ENCODE results near the gene IMMP2L. TPM values are rescaled to one million over a fixed set of nuclear protein-coding genes. Genes with fewer than 3 reads are reported as not detected.

IMMP2L gene
- polyA plus RNA-seq, 4 donors, result 10.5 to 20.1 (median 14.1) TPM

DNA sequence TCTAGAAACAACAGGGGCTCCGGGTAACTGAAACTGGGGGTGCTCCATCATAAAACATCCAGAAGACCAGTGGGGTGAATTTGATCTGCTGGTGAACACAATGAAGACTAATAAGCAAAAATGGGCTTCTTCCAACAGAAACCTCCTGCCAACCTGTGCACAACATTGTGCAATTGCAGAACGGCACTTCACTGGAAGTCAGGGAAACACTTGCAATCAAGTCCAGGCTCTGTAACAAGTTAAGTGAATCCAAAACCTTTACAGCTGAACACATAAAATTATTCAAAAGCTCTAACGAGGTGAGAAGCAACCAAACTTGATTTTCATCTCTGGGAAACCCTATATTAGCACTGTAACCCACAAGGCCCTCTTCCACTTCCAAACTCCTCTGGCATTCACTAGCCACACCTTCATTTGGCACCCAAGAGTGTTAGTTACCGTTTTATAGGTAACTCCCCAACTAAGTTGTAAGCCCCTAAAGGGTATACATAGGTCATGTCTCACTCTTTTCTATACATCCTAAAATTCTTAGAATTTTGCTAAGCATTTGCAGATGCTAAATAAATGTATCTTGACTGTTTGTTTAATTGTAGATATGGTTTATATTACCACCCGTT is 22.0 kb downstream of the IMMP2L start:
- no peak overlapping the region for H3K4me3 ChIP-seq (ENCODE audit: low read depth in 1 of 3, low read length in 3 of 3)
- H3K27me3 ChIP-seq (ENCODE audit: control insufficient read depth in 3 of 3, insufficient read depth in 3 of 3, low read length in 3 of 3), result no peaks in the 10 kb centered on the region
- FAIRE-seq (no peak), DNase-seq (peak in 1 of 2 donors; percentile 6)
- no peaks in the 10 kb centered on the region for H3K9me3 ChIP-seq (ENCODE audit: control insufficient read depth in 2 of 2, insufficient read depth in 1 of 2, low read depth in 1 of 2, low read length in 1 of 2)
- H3K4me1 ChIP-seq (ENCODE audit: control insufficient read depth in 3 of 3, insufficient read depth in 2 of 3, low read depth in 1 of 3, low read length in 2 of 3), result no peaks in the 10 kb centered on the region
- no peaks in the 10 kb centered on the region for H3K36me3 ChIP-seq (ENCODE audit: control insufficient read depth in 3 of 3, insufficient read depth in 2 of 3, low read depth in 1 of 3, low read length in 3 of 3)
- peak overlapping the region in 1 of 3 donors; percentile 73 for H3K27ac ChIP-seq (ENCODE audit: low read depth in 1 of 3, low read length in 2 of 3)
- WGBS, 3 donors, result 72 to 82% (median 75%) methylated on average over 5 of the region's 5 CpGs

- no peaks in the 10 kb centered on the region for H3K27me3 ChIP-seq (ENCODE audit: control insufficient read depth in 3 of 3, insufficient read depth in 3 of 3, low read length in 3 of 3)
- 78 to 85% (median 84%) methylated on average over 1 of the region's 1 CpG for WGBS, 3 donors
- no peaks in the 10 kb centered on the region for H3K36me3 ChIP-seq (ENCODE audit: control insufficient read depth in 3 of 3, insufficient read depth in 2 of 3, low read depth in 1 of 3, low read length in 3 of 3)
- H3K27ac ChIP-seq (ENCODE audit: low read depth in 1 of 3, low read length in 2 of 3), result no peak overlapping the region
- FAIRE-seq, result no peak
- peak in 1 of 2 donors; percentile 8 for DNase-seq
- H3K4me3 ChIP-seq (ENCODE audit: low read depth in 1 of 3, low read length in 3 of 3), result no peak overlapping the region
- no peaks in the 10 kb centered on the region for H3K4me1 ChIP-seq (ENCODE audit: control insufficient read depth in 3 of 3, insufficient read depth in 2 of 3, low read depth in 1 of 3, low read length in 2 of 3)
- H3K9me3 ChIP-seq (ENCODE audit: control insufficient read depth in 2 of 2, insufficient read depth in 1 of 2, low read depth in 1 of 2, low read length in 1 of 2), result no peaks in the 10 kb centered on the region
These were observed 25.2 kb downstream of the IMMP2L start for GRCh38 chr7:111537134-111537533.

- Histone ChIP-seq H3K36me3 (ENCODE audit: control insufficient read depth in 3 of 3, insufficient read depth in 2 of 3, low read depth in 1 of 3, low read length in 3 of 3) (no peaks in the 10 kb centered on the region), H3K9me3 (ENCODE audit: control insufficient read depth in 2 of 2, insufficient read depth in 1 of 2, low read depth in 1 of 2, low read length in 1 of 2) (no peaks in the 10 kb centered on the region), H3K27me3 (ENCODE audit: control insufficient read depth in 3 of 3, insufficient read depth in 3 of 3, low read length in 3 of 3) (no peaks in the 10 kb centered on the region), H3K27ac (ENCODE audit: low read depth in 1 of 3, low read length in 2 of 3) (no peak overlapping the region), H3K4me1 (ENCODE audit: control insufficient read depth in 3 of 3, insufficient read depth in 2 of 3, low read depth in 1 of 3, low read length in 2 of 3) (no peaks in the 10 kb centered on the region), H3K4me3 (ENCODE audit: low read depth in 1 of 3, low read length in 3 of 3) (no peak overlapping the region)
- FAIRE-seq (no peak), DNase-seq (no peak)
- WGBS, 3 donors, result 87 to 97% (median 94%) methylated on average over 3 of the region's 3 CpGs
These were observed 27.0 kb downstream of the IMMP2L start for GRCh38 chr7:111535142-111535870.

DNA sequence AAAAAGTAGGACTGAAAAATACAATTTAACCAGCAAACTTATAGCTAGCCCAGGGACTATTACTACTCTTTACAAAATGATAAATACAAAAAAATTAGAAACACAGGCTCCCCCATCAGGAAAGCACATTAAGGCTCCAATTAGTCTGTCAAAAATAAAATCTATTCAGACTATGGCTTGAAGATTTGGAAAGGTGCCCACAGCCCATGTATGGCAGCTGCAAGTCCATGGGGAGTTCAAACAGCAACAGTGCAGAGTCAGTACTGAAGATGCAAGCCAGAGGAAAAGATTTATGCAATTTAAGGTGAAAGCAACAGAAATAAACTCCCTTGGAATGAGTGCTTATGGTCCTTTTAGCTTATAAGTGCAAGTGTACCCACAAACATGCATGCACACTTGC is 29.7 kb downstream of the IMMP2L start:
- H3K27ac ChIP-seq (ENCODE audit: low read depth in 1 of 3, low read length in 2 of 3), result no peak overlapping the region
- H3K36me3 ChIP-seq (ENCODE audit: control insufficient read depth in 3 of 3, insufficient read depth in 2 of 3, low read depth in 1 of 3, low read length in 3 of 3), result no peaks in the 10 kb centered on the region
- FAIRE-seq (no peak), DNase-seq (no peak)
- no peaks in the 10 kb centered on the region for H3K9me3 ChIP-seq (ENCODE audit: control insufficient read depth in 2 of 2, insufficient read depth in 1 of 2, low read depth in 1 of 2, low read length in 1 of 2)
- no peaks in the 10 kb centered on the region for H3K4me1 ChIP-seq (ENCODE audit: control insufficient read depth in 3 of 3, insufficient read depth in 2 of 3, low read depth in 1 of 3, low read length in 2 of 3)
- H3K27me3 ChIP-seq (ENCODE audit: control insufficient read depth in 3 of 3, insufficient read depth in 3 of 3, low read length in 3 of 3), result no peaks in the 10 kb centered on the region
- H3K4me3 ChIP-seq (ENCODE audit: low read depth in 1 of 3, low read length in 3 of 3), result no peak overlapping the region

DNA sequence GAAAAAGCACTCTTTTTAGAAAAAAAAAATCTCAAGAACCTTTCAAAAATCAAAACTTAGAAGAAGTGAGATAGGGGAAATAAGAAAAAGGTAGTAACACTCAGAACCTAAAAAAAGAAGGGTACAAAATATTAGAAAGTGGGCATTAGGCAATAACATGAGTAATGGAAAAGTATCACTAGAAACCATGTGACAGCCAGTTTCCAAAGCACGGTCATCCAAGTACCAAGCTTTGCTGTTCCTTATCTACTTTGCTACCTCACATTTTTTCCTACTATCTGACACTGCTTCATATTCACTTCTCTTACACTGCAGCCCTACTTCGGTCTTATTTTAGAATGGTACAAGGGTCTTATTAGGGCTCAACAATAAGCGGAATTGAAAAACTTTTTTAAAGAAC is 30.3 kb downstream of the IMMP2L start:
- no peak overlapping the region for H3K27ac ChIP-seq (ENCODE audit: low read depth in 1 of 3, low read length in 2 of 3)
- H3K4me3 ChIP-seq (ENCODE audit: low read depth in 1 of 3, low read length in 3 of 3), result no peak overlapping the region
- H3K4me1 ChIP-seq (ENCODE audit: control insufficient read depth in 3 of 3, insufficient read depth in 2 of 3, low read depth in 1 of 3, low read length in 2 of 3), result peaks cover 0 to under 1% (median 0%) of the 10 kb centered on the region in 3 donors
- WGBS, 3 donors, result 93 to 96% (median 94%) methylated on average over 3 of the region's 3 CpGs
- no peaks in the 10 kb centered on the region for H3K36me3 ChIP-seq (ENCODE audit: control insufficient read depth in 3 of 3, insufficient read depth in 2 of 3, low read depth in 1 of 3, low read length in 3 of 3)
- FAIRE-seq (no peak), DNase-seq (peak in 1 of 2 donors; percentile 15)
- H3K9me3 ChIP-seq (ENCODE audit: control insufficient read depth in 2 of 2, insufficient read depth in 1 of 2, low read depth in 1 of 2, low read length in 1 of 2), result no peaks in the 10 kb centered on the region
- H3K27me3 ChIP-seq (ENCODE audit: control insufficient read depth in 3 of 3, insufficient read depth in 3 of 3, low read length in 3 of 3), result no peaks in the 10 kb centered on the region

- no peak for FAIRE-seq
- DNase-seq, result no peak
- Histone ChIP-seq H3K9me3 (ENCODE audit: control insufficient read depth in 2 of 2, insufficient read depth in 1 of 2, low read depth in 1 of 2, low read length in 1 of 2) (no peaks in the 10 kb centered on the region), H3K36me3 (ENCODE audit: control insufficient read depth in 3 of 3, insufficient read depth in 2 of 3, low read depth in 1 of 3, low read length in 3 of 3) (no peaks in the 10 kb centered on the region), H3K27me3 (ENCODE audit: control insufficient read depth in 3 of 3, insufficient read depth in 3 of 3, low read length in 3 of 3) (no peaks in the 10 kb centered on the region), H3K27ac (ENCODE audit: low read depth in 1 of 3, low read length in 2 of 3) (no peak overlapping the region), H3K4me1 (ENCODE audit: control insufficient read depth in 3 of 3, insufficient read depth in 2 of 3, low read depth in 1 of 3, low read length in 2 of 3) (peaks cover 0 to 2% (median 0%) of the 10 kb centered on the region in 3 donors), H3K4me3 (ENCODE audit: low read depth in 1 of 3, low read length in 3 of 3) (no peak overlapping the region)
These were observed 32.0 kb downstream of the IMMP2L start for GRCh38 chr7:111530356-111530668.

GRCh38 chr7:111529507-111530355 is 32.6 kb downstream of the IMMP2L start:
- H3K27ac ChIP-seq (ENCODE audit: low read depth in 1 of 3, low read length in 2 of 3), result no peak overlapping the region
- 79 to 87% (median 86%) methylated on average over 1 of the region's 1 CpG for WGBS, 3 donors
- H3K4me1 ChIP-seq (ENCODE audit: control insufficient read depth in 3 of 3, insufficient read depth in 2 of 3, low read depth in 1 of 3, low read length in 2 of 3), result peaks cover 0 to 2% (median 0%) of the 10 kb centered on the region in 3 donors
- no peak for FAIRE-seq
- H3K27me3 ChIP-seq (ENCODE audit: control insufficient read depth in 3 of 3, insufficient read depth in 3 of 3, low read length in 3 of 3), result no peaks in the 10 kb centered on the region
- DNase-seq, result no peak
- no peaks in the 10 kb centered on the region for H3K36me3 ChIP-seq (ENCODE audit: control insufficient read depth in 3 of 3, insufficient read depth in 2 of 3, low read depth in 1 of 3, low read length in 3 of 3)
- H3K4me3 ChIP-seq (ENCODE audit: low read depth in 1 of 3, low read length in 3 of 3), result no peak overlapping the region
- no peaks in the 10 kb centered on the region for H3K9me3 ChIP-seq (ENCODE audit: control insufficient read depth in 2 of 2, insufficient read depth in 1 of 2, low read depth in 1 of 2, low read length in 1 of 2)

- no peaks in the 10 kb centered on the region for H3K27me3 ChIP-seq (ENCODE audit: control insufficient read depth in 3 of 3, insufficient read depth in 3 of 3, low read length in 3 of 3)
- H3K36me3 ChIP-seq (ENCODE audit: control insufficient read depth in 3 of 3, insufficient read depth in 2 of 3, low read depth in 1 of 3, low read length in 3 of 3), result no peaks in the 10 kb centered on the region
- no peak overlapping the region for H3K27ac ChIP-seq (ENCODE audit: low read depth in 1 of 3, low read length in 2 of 3)
- H3K4me1 ChIP-seq (ENCODE audit: control insufficient read depth in 3 of 3, insufficient read depth in 2 of 3, low read depth in 1 of 3, low read length in 2 of 3), result peaks cover 0 to 2% (median 0%) of the 10 kb centered on the region in 3 donors
- H3K9me3 ChIP-seq (ENCODE audit: control insufficient read depth in 2 of 2, insufficient read depth in 1 of 2, low read depth in 1 of 2, low read length in 1 of 2), result no peaks in the 10 kb centered on the region
- FAIRE-seq (no peak), DNase-seq (no peak)
- no peak overlapping the region for H3K4me3 ChIP-seq (ENCODE audit: low read depth in 1 of 3, low read length in 3 of 3)
- 81 to 91% (median 90%) methylated on average over 1 of the region's 1 CpG for WGBS, 3 donors
These were observed 34.0 kb downstream of the IMMP2L start for GRCh38 chr7:111528331-111528730.

Data from small intestine (tissue), 7 donors.